ENCODE measurements around the gene NUP98.

Gene NUP98

GRCh38 chr11:3797329-3798090 is at the start of gene NUP98:
NUP98 (minus strand) TSS chr11:3797554; CDS start chr11:3782117, 15,437 bp downstream.
- DNase-seq: peak; percentile 100

- no peak for DNase-seq
These were observed 48.3 kb upstream of the NUP98 start for GRCh38 chr11:3845670-3846069.

- no peak for DNase-seq
These were observed 47.9 kb upstream of the NUP98 start for GRCh38 chr11:3845246-3845645.

GRCh38 chr11:3843326-3843725 is 46.0 kb upstream of the NUP98 start:
- DNase-seq: no peak

- peak; percentile 84 for DNase-seq
These were observed 44.3 kb upstream of the NUP98 start for GRCh38 chr11:3841426-3842350.

GRCh38 chr11:3840870-3841425 is 43.6 kb upstream of the NUP98 start, which contains the start of gene RHOG:
RHOG (minus strand) TSS chr11:3840959; CDS start chr11:3828138, 12,821 bp downstream.
- peak; percentile 87 for DNase-seq

- no peak for DNase-seq
These were observed 42.9 kb upstream of the NUP98 start for GRCh38 chr11:3840004-3840869.

- DNase-seq: no peak
These were observed 41.1 kb upstream of the NUP98 start for GRCh38 chr11:3838504-3838903.

GRCh38 chr11:3837793-3838192 is 40.4 kb upstream of the NUP98 start:
- DNase-seq: no peak

GRCh38 chr11:3836903-3837302 is 39.5 kb upstream of the NUP98 start:
- DNase-seq: no peak

- DNase-seq: no peak
These were observed 38.4 kb upstream of the NUP98 start for GRCh38 chr11:3835751-3836150.

GRCh38 chr11:3834664-3835461 is 37.5 kb upstream of the NUP98 start:
- DNase-seq: peak; percentile 31

GRCh38 chr11:3834349-3834663 is 37.0 kb upstream of the NUP98 start:
- DNase-seq: no peak

GRCh38 chr11:3833449-3833848 is 36.1 kb upstream of the NUP98 start:
- no peak for DNase-seq

- no peak for DNase-seq
These were observed 35.5 kb upstream of the NUP98 start for GRCh38 chr11:3832816-3833215.

- DNase-seq: no peak
These were observed 34.3 kb upstream of the NUP98 start for GRCh38 chr11:3831378-3832239.

- no peak for DNase-seq
These were observed 33.4 kb upstream of the NUP98 start for GRCh38 chr11:3830730-3831129.

GRCh38 chr11:3830088-3830487 is 32.7 kb upstream of the NUP98 start:
- DNase-seq: no peak

GRCh38 chr11:3827434-3828186 is 30.3 kb upstream of the NUP98 start:
- no peak for DNase-seq

- no peak for DNase-seq
These were observed 29.4 kb upstream of the NUP98 start for GRCh38 chr11:3826721-3827120.
